NCI-H748 treated with DMSO at 0.1 percent for 48 hours (cell line): ENCODE data around the gene VWA2.

Source experiments
- DNase-seq: peaks from one replicate; lab custom pipeline; 2025; lab: John Stamatoyannopoulos, UW

The VWA2 gene

DNA sequence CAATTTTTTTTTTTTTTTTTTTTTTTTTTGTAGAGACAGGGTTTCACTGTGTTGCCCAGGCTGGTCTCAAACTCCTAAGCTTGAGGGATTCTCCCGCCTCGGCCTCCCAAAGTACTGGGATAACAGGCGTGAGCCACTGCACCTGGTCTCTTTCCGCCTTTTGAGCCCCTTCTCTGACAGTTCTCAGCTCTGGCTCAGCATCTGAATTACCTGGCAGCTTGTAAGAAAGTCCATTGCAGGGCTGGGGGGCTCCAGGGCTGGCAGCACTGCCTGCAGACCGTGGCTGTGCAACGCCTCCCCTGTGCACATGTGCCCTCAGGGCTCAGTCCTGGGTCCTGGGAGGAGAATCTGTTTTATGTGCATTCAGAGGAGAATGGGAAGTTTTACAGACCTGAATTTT lies 37.6 kb downstream of the VWA2 start:
- DNase-seq: no peak

DNA sequence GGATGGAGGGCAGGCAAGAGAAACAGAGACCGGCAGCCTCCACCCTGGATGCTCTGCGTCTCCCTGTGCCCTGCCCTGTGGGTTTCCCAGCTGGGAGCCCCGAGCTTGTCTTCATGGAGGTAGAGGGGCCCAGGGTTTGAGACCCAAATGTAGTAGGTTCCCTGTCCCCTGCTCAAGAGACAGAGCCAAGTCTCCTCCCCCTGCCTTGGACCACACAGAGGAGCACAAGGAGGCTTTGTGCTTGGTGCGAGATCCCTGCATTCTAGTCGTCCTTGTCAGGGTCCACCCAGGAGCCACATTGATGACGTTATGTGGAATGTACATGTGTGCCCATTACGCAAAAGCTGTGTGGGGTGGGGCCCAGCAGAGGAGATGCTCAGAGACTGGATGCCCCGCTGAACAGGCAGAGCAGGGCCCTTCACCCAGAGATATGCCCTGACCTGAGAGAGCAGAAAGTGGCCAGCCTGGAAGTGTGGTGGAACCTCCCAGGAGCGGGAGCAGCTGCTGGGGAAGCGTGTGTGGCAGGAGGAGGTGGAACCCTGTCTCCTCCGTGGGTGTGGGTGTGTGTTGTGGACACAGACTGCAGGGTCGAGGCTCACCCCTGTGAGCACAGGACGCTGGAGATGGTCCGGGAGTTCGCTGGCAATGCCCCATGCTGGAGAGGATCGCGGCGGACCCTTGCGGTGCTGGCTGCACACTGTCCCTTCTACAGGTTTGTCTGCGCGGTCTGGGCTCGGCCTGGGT lies 39.3 kb downstream of the VWA2 start:
- DNase-seq: no peak

DNA sequence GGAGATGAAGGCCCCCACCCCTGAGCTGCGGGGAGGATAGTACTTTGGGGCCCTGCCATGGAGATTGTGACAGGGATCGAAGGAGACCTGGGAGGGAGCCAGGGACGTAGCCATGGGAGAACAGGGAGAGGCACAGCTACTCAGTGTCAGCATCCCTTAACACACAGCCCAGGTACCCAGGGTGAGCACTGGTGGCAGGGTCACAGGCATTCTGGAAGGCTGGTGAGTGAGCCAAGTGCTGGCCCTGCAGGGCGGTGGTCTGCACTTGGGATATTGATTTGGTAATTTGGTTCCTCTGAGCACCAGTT lies 39.8 kb downstream of the VWA2 start:
- DNase-seq: no peak

DNA sequence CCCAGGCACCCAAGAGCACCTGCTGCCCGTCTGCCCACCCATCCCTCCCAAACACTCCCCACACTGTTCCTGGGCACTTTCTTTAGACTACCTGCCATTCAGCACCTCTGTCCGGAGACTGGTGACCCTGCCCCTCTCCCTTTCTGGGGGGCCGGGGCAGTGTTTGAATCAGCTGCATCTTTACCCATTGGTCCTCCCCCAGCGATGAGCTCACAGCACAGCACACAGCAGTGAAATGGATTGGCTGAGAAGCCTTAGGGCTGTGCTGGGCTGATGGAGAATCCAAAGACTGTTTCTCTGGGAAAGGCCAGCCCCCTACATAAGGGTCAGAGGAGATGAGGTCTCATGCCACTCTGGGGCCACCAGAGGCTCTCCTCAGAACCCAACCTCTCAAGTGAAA lies 40.2 kb downstream of the VWA2 start:
- no peak for DNase-seq

DNA sequence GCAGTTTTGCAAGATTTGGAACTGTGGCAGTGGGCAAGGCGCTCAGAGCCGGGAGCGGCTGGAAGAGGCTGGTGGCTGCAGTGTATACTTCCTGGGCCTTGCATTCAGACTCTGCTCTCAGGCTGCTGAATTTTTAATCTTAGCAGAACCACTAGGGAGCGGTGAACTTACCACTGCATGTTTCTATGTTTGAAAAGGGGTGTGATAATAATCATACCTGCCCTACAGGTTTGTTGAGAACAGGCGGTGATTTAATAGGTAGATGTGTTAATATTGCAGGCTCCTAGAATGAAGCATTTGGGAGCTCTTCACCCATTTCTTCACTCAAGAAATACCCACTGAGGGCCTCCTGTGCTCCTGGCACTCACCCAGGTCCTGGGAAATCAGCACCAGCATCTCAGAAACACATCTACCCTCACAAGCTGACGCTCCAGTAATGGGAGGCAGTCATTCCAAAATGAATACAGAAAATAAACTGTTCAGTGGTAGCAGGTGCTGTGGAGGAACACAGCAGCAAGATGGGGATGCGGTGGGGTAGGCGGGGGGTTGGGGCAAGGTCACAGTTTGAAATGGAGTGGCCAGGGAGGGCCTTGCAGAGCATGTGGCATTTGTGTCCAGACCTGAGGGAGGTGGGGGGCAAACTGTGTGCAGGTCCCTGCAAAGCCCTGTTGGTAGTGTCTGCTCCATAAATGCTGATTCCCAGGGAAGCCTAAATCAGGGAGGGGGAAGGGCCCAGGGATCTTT lies 41.0 kb downstream of the VWA2 start:
- no peak for DNase-seq

DNA sequence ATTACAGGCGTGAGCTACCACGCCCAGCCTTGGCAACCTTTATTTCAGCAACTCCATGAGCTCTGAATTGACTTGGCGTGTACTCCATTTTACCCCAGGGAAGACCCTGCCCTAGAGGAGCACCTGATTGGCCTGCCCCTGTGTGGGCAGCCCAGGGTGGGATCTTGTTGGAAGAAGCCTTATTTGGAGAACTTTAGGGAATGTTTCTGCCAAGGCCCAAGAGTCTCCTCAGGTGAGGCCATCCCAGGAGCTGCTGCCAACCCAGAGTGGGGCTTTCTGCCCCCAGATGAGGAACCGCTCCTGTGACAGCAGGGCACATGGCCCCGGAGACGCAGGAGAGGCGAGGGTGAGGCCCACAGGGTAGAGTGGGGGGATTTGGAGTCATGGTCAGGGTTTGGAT lies 42.0 kb downstream of the VWA2 start:
- DNase-seq: no peak

DNA sequence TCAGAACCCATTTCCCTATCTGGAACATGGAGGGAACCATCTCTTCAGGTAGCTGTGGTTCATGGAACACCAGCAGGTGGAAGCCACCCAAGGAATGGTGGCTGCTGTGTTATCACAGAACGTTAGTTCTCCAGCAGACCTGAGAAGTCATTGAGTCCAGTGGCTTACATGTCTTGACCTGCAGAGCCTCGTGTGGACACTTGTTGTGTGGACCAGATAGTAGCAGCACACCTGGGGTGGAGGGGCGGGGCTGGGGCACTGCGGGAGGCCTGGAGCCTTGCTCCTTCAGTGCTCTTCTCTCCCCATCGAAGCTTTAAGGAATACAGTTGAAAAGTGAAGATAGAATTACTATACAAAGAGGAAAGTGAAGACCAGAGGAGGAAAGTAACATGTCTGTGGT lies 42.4 kb downstream of the VWA2 start:
- no peak for DNase-seq

DNA sequence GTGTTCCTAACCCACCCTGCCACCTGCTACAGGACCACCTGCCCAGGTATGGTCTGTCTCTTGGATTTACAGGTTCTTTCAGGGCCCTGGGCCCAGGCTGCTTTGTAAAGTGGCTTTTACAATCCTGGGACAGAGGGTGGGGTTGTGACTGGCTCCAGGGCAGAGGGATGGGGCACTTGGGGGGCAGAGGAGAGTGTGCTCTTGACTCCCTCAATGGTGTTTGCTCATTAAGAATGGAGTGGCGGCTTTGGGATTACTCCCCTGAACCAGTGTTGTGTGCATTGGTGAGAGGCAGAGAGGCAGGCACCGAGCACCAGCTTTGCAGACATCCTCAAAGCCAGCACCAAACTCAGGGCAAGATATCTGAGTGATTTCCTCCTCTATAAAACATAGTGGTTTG lies 43.5 kb downstream of the VWA2 start:
- no peak for DNase-seq

DNA sequence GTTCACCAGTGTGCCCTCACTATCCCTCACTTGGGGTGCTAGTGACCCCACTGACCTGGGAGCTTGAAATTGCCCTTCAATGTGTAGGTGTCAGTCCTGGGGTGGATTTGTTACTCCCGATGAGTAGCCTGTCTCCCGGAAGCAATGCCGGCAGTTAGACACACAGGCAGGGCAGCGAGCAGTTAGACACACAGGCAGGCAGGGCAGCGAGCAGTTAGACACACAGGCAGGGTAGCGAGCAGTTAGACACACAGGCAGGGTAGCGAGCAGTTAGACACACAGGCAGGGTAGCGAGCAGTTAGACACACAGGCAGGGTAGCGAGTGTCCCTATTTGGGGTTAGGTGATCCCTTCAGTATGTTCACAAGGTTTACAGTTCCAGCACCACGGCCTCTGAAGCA lies 44.0 kb downstream of the VWA2 start:
- no peak for DNase-seq

DNA sequence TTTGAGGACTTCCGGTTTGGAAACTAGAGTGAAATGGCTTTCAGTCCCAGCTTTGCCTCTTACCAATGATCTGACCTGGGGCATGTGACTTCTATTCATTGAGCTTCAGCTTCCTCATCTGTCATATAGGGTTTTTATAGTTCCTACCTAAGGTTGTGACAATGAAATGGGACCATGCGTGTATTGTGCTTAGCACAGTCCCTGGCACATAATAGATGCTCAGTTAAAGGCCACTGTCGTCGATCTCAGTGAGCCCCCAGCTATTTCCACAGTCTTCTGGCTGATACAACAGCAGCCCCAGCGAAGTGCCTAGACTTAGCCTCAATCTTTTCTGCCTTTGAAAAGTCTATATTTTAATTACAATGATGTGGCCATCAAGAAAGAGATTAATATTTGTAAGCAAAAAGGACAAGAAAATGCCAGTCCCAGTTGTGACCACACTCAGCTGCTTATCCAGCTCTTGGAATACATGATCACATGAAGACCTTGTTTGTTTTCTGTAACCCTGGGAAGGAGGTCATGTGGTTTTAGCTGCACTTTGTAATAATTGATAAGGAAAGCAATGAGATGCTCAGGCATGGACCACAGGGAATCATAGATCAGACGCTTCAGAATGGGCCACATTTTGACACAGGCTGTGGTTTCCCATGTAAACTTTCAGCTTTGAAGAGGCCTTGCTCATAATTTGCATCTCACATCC lies 44.6 kb downstream of the VWA2 start:
- DNase-seq: no peak

DNA sequence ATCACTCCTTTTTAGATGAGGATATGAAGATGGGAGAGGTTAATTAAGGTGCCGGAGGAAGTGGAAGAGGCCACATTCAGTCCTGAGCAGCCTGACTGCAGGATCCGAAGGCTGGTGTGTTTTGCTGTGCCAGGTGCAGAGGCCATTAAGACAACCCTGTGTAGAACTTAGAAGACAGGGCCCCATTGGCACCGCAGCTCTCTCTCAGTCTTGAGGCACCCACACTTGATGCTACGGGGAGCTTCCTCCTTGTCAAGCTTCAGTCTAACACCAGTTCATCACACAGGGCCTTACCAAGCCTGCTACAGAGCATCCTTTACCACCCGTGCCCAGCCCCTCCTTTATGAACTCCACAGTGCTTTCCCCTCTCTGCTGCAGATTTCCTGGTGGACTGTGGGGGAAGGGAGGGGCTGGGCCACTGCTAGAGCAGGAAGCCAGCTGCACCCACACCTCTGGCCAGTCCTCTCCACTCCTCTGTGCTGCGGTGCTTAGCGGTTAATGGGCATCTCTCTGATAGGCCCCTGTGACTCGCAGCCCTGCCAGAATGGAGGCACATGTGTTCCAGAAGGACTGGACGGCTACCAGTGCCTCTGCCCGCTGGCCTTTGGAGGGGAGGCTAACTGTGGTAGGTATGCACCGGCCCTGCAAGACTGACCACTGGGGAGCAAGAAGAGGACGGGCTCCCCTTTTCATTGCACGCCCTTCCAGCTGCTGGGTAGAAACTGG lies 45.5 kb downstream of the VWA2 start:
- no peak for DNase-seq

DNA sequence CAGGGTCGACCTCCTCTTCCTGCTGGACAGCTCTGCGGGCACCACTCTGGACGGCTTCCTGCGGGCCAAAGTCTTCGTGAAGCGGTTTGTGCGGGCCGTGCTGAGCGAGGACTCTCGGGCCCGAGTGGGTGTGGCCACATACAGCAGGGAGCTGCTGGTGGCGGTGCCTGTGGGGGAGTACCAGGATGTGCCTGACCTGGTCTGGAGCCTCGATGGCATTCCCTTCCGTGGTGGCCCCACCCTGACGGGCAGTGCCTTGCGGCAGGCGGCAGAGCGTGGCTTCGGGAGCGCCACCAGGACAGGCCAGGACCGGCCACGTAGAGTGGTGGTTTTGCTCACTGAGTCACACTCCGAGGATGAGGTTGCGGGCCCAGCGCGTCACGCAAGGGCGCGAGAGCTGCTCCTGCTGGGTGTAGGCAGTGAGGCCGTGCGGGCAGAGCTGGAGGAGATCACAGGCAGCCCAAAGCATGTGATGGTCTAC lies 46.9 kb downstream of the VWA2 start:
- DNase-seq: no peak

DNA sequence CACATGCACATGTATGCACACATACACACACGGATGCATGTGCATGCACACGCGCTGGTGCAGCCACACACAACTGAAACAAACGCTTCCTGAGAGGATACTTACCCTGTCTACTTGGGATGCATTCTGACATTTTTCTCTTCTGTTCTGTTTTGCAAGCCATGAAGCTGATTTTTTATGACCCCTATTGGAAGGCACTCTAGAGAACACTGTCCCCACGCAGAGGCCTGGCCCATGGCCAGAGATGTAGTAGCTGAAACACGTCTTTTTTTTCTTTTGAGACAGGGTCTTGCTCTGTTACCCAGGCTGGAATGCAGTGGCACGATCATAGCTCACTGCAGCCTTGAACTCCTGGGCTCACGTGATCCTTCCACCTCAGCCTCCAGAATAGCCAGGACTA lies 47.9 kb downstream of the VWA2 start:
- no peak for DNase-seq

DNA sequence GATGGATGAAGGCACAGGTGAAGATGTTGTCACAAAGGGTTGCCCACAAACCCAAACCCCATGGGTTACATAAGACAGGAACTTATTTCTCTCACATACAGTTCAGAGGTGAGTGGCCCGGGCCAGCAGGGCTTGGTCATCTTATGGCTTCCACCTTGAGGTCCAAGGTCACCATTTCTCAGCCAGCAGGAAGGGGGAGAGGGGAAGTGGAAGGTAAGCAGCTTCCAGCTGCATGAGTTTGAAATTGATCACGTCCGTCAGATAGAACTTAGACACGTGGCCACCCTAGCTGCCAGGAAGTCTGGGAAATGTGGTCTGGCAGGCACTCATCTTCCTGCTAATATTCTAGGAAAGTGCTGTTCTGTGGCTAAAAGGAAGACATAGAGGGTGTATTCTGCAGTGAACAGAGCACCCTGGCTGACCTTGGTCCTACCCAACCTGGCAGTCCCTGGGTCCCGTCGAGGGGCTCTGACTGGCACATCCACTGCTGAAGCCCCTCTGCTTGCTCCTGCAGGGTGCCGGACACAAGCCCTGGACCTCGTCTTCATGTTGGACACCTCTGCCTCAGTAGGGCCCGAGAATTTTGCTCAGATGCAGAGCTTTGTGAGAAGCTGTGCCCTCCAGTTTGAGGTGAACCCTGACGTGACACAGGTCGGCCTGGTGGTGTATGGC lies 49.5 kb downstream of the VWA2 start:
- DNase-seq: no peak

DNA sequence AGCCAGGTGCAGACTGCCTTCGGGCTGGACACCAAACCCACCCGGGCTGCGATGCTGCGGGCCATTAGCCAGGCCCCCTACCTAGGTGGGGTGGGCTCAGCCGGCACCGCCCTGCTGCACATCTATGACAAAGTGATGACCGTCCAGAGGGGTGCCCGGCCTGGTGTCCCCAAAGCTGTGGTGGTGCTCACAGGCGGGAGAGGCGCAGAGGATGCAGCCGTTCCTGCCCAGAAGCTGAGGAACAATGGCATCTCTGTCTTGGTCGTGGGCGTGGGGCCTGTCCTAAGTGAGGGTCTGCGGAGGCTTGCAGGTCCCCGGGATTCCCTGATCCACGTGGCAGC lies 50.0 kb downstream of the VWA2 start:
- DNase-seq: no peak

DNA sequence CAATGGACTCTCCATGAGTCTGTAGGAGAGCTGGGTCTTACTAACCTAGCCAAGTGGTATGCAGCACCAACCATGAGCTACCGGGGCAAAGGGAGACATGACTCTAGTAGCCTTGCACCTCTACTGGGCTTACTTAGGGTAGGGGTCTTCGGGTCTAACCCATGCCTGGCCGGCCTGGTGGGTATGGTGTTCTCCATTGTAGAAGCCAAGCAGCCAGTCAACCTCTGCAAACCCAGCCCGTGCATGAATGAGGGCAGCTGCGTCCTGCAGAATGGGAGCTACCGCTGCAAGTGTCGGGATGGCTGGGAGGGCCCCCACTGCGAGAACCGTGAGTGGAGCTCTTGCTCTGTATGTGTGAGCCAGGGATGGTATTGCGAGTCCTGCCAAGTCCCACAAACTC lies 51.0 kb downstream of the VWA2 start:
- no peak for DNase-seq

DNA sequence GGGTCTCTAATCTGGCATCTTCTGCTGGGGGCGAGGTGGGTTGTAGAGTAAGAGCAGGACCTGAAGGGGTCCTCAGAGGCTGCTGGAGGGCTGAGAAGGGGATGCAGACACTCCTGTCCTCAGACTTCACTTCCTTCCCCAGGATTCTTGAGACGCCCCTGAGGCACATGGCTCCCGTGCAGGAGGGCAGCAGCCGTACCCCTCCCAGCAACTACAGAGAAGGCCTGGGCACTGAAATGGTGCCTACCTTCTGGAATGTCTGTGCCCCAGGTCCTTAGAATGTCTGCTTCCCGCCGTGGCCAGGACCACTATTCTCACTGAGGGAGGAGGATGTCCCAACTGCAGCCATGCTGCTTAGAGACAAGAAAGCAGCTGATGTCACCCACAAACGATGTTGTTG lies 52.0 kb downstream of the VWA2 start:
- DNase-seq: no peak

DNA sequence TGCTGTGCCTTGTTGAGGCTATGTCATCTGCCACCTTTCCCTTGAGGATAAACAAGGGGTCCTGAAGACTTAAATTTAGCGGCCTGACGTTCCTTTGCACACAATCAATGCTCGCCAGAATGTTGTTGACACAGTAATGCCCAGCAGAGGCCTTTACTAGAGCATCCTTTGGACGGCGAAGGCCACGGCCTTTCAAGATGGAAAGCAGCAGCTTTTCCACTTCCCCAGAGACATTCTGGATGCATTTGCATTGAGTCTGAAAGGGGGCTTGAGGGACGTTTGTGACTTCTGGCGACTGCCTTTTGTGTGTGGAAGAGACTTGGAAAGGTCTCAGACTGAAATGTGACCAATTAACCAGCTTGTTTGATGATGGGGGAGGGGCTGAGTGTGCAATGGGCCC lies 52.5 kb downstream of the VWA2 start:
- DNase-seq: no peak

DNA sequence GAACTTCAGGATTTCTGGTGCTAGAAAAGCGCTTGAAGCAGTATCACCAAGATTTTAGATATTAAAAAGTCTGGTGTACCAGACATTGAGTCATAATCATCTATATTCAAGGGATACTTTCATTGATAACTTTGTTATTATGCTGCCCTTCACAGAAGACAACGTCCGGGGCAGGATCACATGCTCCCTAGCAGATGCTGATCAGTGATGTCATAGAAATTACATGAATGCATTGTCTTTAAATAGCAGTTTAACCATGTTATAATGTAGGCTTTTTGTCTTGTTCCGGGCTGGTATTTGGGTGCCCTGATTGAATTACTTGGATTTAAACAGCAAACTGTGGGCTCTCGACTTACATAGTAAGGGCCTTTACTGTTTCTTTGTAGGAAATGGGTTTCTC lies 54.0 kb downstream of the VWA2 start:
- DNase-seq: no peak

DNA sequence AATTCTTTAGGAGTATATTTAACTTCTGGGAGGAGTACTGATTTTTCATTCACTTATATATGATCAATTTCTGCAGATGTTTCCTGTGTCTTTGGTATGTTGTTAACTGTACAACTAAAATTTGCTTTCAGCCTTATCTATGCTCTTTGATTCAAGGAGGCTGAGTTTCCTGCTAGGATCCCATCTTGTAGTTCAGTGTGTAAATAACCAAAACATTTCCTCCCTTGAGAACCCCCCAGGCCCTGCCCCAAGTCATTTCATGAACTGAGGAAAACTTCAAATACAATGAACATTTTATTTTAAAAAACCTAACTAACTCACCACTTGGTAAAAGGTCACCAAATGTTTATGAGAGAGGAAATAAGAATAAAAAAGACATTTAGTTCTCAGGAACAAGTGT lies 55.5 kb downstream of the VWA2 start:
- no peak for DNase-seq

DNA sequence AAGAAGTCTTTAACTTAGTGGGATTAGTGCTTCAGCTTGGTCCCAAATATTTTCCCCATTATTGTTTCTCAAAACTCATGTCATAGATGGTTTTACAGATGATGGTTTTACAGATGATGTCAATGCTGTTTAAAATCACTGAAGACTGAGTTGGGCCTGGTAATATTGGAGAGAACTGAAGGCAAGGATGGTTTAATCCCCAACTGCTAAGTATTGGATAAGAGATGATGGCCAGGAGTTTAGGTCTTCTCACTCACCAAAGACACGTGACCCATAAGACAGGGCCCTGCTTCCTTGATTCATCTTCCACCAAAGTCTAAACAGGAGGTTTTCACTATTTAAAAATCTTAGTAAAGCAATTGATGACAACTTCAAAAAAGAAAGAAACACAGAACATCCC lies 56.3 kb downstream of the VWA2 start:
- no peak for DNase-seq

DNA sequence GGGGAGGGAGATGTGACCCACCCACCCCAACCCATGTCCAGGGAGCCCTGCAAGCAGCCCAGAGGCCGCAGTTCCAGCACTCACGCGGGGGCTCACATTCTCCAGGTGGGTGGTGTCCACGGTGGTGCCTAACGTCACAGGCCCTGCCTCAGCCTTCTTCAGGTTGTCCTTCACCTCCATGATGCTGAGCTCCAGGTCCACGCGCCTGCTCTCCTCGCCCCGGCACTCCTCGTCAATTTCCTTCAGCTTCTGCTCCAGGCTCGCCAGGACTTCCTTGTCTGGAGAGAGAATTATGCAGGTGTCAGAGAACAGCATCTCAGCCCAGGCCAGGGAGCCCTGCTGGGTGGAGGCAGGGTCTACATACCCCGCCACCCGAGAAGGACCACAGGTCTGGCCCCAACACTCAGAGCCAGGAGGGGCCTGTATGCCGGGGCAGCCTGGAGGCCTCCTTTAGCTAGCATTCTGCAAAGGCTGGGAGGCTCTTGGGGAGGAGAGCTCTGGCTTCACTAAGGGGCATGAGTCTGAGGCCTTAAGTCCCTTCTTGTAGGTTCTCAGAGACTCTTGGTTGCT lies 58.2 kb downstream of the VWA2 start:
- no peak for DNase-seq
